SK-N-SH (cell line): ENCODE measurements around the gene CAPN9. TPM values are rescaled to one million over a fixed set of nuclear protein-coding genes. Genes with fewer than 3 reads are reported as not detected.

Experiments
- CTCF ChIA-PET: fragments of 300-600, 350-600 bp; formaldehyde crosslinking; extraction: SDS; loops from one replicate; lab custom pipeline; 2021; lab: Yijun Ruan, JAX
- POLR2A ChIA-PET: fragments of 350-600 bp; sonication (Branson Sonifier 250); formaldehyde crosslinking; extraction: SDS; loops from one replicate; lab custom pipeline; 2020; ENCODE audit warnings: antibody characterized with exemption, inconsistent platforms; lab: Yijun Ruan, JAX
- DNase-seq: peaks from one replicate; pipeline ENCODE4 v3.0.0; 2012
- H2AFZ ChIP-seq: fragments of 200-600 bp; sonication (generic); 2 replicates; pipeline ENCODE4 v1.8.1; 2016; ENCODE audit warnings: antibody characterized with exemption, mild to moderate bottlenecking, low read depth
- H3F3A ChIP-seq: fragments of 200-600 bp; sonication (generic); replicated peaks from 2 replicates; pipeline ENCODE3; 2016; ENCODE audit warnings: antibody characterized with exemption, mild to moderate bottlenecking; ENCODE audit not compliant: insufficient read depth
- H3K27ac ChIP-seq, 2 experiments: fragments of 200-500 bp in 1 of 2; fragments of 200-600 bp in 1 of 2; sonication (Bioruptor generic) in 1 of 2; sonication (generic), shearing (Covaris generic) in 1 of 2; 2 replicates each; pipeline versions ENCODE4 v1.5.1 to v1.6.1; 2014 to 2016; ENCODE audit warnings: low read depth in 2 of 2, inconsistent platforms in 1 of 2, low read length in 1 of 2, mild to moderate bottlenecking in 1 of 2, mixed read lengths in 1 of 2
- H3K27me3 ChIP-seq: fragments of 200-600 bp; sonication (generic), shearing (Covaris generic); 2 replicates; pipeline ENCODE4 v1.6.1; 2016; ENCODE audit warnings: mixed run types; ENCODE audit not compliant: insufficient read depth
- H3K36me3 ChIP-seq, 2 experiments: fragments of 200-500 bp in 1 of 2; fragments of 200-600 bp in 1 of 2; sonication (Bioruptor generic) in 1 of 2; sonication (generic) in 1 of 2; replicated peaks in 1 of 2; 2 replicates each; pipeline versions ENCODE3 to v1.5.1; 2014 to 2016; ENCODE audit warnings: low read length in 1 of 2, mild to moderate bottlenecking in 1 of 2; ENCODE audit not compliant: insufficient read depth in 2 of 2, control insufficient read depth in 1 of 2
- H3K4me1 ChIP-seq, 2 experiments: fragments of 200-500 bp in 1 of 2; fragments of 200-600 bp in 1 of 2; sonication (Bioruptor generic) in 1 of 2; sonication (generic), shearing (Covaris generic) in 1 of 2; 2 replicates each; pipeline versions ENCODE4 v1.5.1 to v1.6.1; 2014 to 2016; ENCODE audit warnings: low read depth in 1 of 2, low read length in 1 of 2, mixed run types in 1 of 2; ENCODE audit not compliant: insufficient read depth in 2 of 2, control insufficient read depth in 1 of 2
- H3K4me2 ChIP-seq: fragments of 200-600 bp; sonication (generic), shearing (Covaris generic); 2 replicates; pipeline ENCODE4 v1.6.1; 2017; ENCODE audit warnings: mixed run types
- H3K4me3 ChIP-seq, 2 experiments: fragments of 200-500 bp in 1 of 2; fragments of 200-600 bp in 1 of 2; sonication (Bioruptor generic) in 1 of 2; sonication (generic), shearing (Covaris generic) in 1 of 2; 2 replicates each; pipeline versions ENCODE4 v1.5.1 to v1.8.1; 2014 to 2016; ENCODE audit warnings: low read depth in 2 of 2, inconsistent platforms in 1 of 2, low read length in 1 of 2, mild to moderate bottlenecking in 1 of 2, mixed read lengths in 1 of 2, moderate library complexity in 1 of 2
- H3K79me2 ChIP-seq: fragments of 200-600 bp; sonication (generic); 2 replicates; pipeline ENCODE4 v1.8.1; 2017; ENCODE audit warnings: mild to moderate bottlenecking; ENCODE audit not compliant: insufficient read depth
- H3K9ac ChIP-seq: fragments of 200-600 bp; sonication (generic); 2 replicates; pipeline ENCODE4 v1.6.1; 2017; ENCODE audit warnings: mixed run types
- H3K9me2 ChIP-seq: fragments of 200-600 bp; sonication (generic); 2 replicates; pipeline ENCODE4 v1.6.1; 2017; ENCODE audit warnings: mixed run types
- H3K9me3 ChIP-seq: fragments of 200-600 bp; sonication (generic); 2 replicates; pipeline ENCODE4 v1.6.1; 2017; ENCODE audit warnings: mixed run types, mild to moderate bottlenecking, moderate library complexity
- H4K20me1 ChIP-seq: fragments of 200-600 bp; sonication (generic); 2 replicates; pipeline ENCODE4 v1.6.1; 2017; ENCODE audit warnings: mild to moderate bottlenecking, mixed run types; ENCODE audit not compliant: insufficient read depth
- CHD2 ChIP-seq: fragments of 150-350 bp; IDR thresholded peaks from 2 replicates; pipeline ENCODE4 v1.6.1; 2018; ENCODE audit warnings: low read length; ENCODE audit not compliant: partially characterized antibody
- EP300 ChIP-seq, 2 experiments: IDR thresholded peaks; 2 replicates each; pipeline versions ENCODE4 v1.4.0 to v1.6.1; 2012; ENCODE audit warnings: borderline replicate concordance in 1 of 2, low read depth in 1 of 2, low read length in 1 of 2
- FOSL2 ChIP-seq: IDR thresholded peaks from 2 replicates; pipeline ENCODE4 v1.4.0; 2012; ENCODE audit warnings: low read depth, mild to moderate bottlenecking, moderate library complexity, borderline replicate concordance
- FOXM1 ChIP-seq: IDR thresholded peaks from 2 replicates; pipeline ENCODE4 v1.4.0; 2012; ENCODE audit warnings: low read depth, mild to moderate bottlenecking
- GABPA ChIP-seq: IDR thresholded peaks from 2 replicates; pipeline ENCODE4 v1.4.0; 2012; ENCODE audit warnings: low read depth, mild to moderate bottlenecking
- NFIC ChIP-seq: IDR thresholded peaks from 2 replicates; pipeline ENCODE4 v1.4.0; 2012; ENCODE audit warnings: borderline replicate concordance
- PBX3 ChIP-seq: IDR thresholded peaks from 2 replicates; pipeline ENCODE4; 2012
- RAD21 ChIP-seq: IDR thresholded peaks from 2 replicates; pipeline ENCODE4 v1.6.1; 2012; ENCODE audit warnings: mild to moderate bottlenecking, low read length
- RXRA ChIP-seq: IDR thresholded peaks from 2 replicates; pipeline ENCODE4 v1.4.0; 2012; ENCODE audit warnings: low read depth, mild to moderate bottlenecking, borderline replicate concordance
- SIN3A ChIP-seq: IDR thresholded peaks from 2 replicates; pipeline ENCODE4 v1.6.1; 2012; ENCODE audit warnings: low read depth, mild to moderate bottlenecking, low read length, moderate library complexity, borderline replicate concordance
- SMC3 ChIP-seq: IDR thresholded peaks from 2 replicates; pipeline ENCODE4 v1.6.1; 2012; ENCODE audit warnings: low read depth, low read length, improper control_type of control experiment
- TEAD4 ChIP-seq: IDR thresholded peaks from 2 replicates; pipeline ENCODE4 v1.4.0; 2012; ENCODE audit warnings: mild to moderate bottlenecking, borderline replicate concordance; ENCODE audit not compliant: insufficient read depth
- ZBTB33 ChIP-seq: IDR thresholded peaks from 2 replicates; pipeline ENCODE4 v1.4.0; 2012; ENCODE audit warnings: low read depth, borderline replicate concordance
- WGBS: methylation state at CpG from one replicate; pipeline ENCODE4 v1.1.6; 2017; ENCODE audit warnings: low lambda C conversion rate; 5-methylcytosine and 5-hydroxymethylcytosine counted together
- polyA plus RNA-seq, 3 experiments: library from polyadenylated mRNA; depleted of rRNA; stranded (reverse); fragments of >200 nt; gene quantifications; 2 replicates each; pipeline ENCODE4 v1.2.3, GENCODE V29; 2012

The CAPN9 gene
- polyA plus RNA-seq, 1 of the 3 experiments (the other 2 are of a cell fraction), result not detected

GRCh38 chr1:230701895-230702768, 45.1 kb upstream of the CAPN9 start:
- Histone ChIP-seq H3K4me3 (no peak overlapping the region), H3K79me2 (no peaks in the 10 kb centered on the region), H4K20me1 (no peaks in the 10 kb centered on the region), H3K36me3 (no peaks in the 10 kb centered on the region), H3K9me2 (no peaks in the 10 kb centered on the region), H2AFZ (no peak overlapping the region), H3K4me2 (no peak overlapping the region), H3K9ac (no peak overlapping the region), H3K4me1 (no peaks in the 10 kb centered on the region), H3K9me3 (no peaks in the 10 kb centered on the region), H3K27ac (no peak overlapping the region), H3F3A (no peaks in the 10 kb centered on the region), H3K27me3 (no peaks in the 10 kb centered on the region)
- CTCF ChIA-PET, result interaction anchor here (1.5 kb wide), 1 partner anchor 12 kb away, joined by 4 read pairs; no protein-coding TSS in a partner anchor
- DNase-seq, result no peak
- WGBS, result 74% methylated on average over 18 of the region's 19 CpGs
- POLR2A ChIA-PET, result no interaction called here
- no peak for TF ChIP-seq TEAD4
- TF ChIP-seq CHD2, result no peak
- TF ChIP-seq ZBTB33, result no peak
- no peak for TF ChIP-seq EP300 (IDR thresholded peaks at IDR 0.05; ENCODE audit: borderline replicate concordance in 1 of 2, low read depth in 1 of 2, low read length in 1 of 2)
- no peak for TF ChIP-seq FOSL2
- no peak for TF ChIP-seq FOXM1
- no peak for TF ChIP-seq PBX3
- no peak for TF ChIP-seq GABPA
- TF ChIP-seq NFIC, result no peak
- TF ChIP-seq SMC3, result no peak
- no peak for TF ChIP-seq SIN3A
- TF ChIP-seq RXRA, result no peak
- no peak for TF ChIP-seq RAD21
